ENCODE measurements around the gene ESPNL.
"Not testable (repeated sequence)": the region's sequence is repeated elsewhere in the genome, so short reads cannot be mapped to it uniquely, and the experiment has no call there.

The ESPNL gene, protein sequence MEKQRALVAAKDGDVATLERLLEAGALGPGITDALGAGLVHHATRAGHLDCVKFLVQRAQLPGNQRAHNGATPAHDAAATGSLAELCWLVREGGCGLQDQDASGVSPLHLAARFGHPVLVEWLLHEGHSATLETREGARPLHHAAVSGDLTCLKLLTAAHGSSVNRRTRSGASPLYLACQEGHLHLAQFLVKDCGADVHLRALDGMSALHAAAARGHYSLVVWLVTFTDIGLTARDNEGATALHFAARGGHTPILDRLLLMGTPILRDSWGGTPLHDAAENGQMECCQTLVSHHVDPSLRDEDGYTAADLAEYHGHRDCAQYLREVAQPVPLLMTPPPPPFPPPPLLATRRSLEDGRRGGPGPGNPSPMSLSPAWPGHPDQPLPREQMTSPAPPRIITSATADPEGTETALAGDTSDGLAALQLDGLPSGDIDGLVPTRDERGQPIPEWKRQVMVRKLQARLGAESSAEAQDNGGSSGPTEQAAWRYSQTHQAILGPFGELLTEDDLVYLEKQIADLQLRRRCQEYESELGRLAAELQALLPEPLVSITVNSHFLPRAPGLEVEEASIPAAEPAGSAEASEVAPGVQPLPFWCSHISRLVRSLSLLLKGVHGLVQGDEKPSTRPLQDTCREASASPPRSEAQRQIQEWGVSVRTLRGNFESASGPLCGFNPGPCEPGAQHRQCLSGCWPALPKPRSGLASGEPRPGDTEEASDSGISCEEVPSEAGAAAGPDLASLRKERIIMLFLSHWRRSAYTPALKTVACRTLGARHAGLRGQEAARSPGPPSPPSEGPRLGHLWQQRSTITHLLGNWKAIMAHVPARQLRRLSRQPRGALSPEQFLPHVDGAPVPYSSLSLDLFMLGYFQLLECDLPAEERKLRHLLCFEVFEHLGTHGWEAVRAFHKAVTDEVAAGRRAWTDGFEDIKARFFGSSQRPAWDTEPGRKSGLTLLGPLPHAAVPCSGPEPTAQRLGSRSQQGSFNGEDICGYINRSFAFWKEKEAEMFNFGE

DNA sequence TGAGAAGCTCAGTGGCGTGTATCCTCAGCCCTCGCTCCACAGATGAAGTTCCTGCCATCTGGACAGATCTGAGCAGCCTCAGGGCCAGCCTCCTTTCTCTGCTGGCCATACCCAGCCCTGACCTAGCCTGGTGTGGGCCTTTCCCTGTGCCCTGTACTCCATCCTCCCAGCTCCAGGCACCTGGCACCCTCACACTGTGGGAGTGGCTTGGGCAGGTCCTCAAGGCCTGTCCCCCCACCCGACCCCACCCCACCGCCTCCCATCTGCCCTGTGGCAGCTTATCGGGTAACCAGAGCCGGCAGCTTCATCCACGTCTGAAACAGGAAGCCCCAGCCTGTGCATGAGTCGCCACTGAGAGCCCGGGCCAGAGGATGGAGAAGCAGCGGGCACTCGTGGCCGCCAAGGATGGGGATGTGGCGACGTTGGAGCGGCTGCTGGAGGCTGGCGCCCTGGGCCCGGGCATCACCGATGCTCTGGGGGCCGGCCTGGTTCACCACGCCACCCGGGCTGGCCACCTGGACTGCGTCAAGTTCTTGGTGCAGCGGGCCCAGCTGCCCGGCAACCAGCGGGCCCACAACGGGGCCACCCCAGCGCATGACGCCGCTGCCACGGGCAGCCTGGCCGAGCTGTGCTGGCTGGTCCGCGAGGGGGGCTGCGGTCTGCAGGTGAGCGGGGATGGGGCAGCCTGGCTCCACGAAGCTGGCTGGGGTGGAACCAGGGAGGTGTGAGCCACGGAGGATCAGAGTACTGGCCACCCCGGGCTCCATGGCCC lies at the start of gene ESPNL:
TSS of gene ESPNL (plus strand) at position 292 of the 772 bp plus-strand sequence. CDS start at position 372, 80 bp downstream.
- DNase-seq: no peak

DNA sequence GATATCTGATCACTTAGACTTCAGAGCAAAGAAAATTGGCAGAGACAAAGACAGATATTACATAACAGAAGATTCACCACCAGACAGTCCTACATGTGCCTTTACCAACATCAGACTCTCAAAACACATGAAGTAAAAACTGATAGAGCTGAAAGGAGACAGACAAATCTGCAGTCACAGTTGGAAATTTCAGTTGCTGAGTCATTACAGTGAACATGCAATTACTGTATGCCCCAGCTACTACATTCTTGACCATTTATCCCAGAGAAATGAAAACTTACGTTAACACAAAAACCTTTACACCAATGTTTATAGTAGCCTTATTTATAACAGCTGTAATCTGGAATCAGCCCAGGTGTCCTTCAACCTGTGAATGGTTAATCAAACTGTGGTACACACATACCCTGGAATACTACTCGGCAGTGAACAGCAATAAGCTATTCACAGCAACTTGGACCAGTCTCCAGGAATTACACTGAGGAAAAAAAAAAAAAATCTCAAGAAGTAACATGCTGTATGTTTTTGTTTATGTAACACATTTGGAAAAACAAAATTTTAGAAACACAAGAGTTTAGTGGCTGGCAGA lies 46.9 kb upstream of the ESPNL start:
- no peak for DNase-seq

DNA sequence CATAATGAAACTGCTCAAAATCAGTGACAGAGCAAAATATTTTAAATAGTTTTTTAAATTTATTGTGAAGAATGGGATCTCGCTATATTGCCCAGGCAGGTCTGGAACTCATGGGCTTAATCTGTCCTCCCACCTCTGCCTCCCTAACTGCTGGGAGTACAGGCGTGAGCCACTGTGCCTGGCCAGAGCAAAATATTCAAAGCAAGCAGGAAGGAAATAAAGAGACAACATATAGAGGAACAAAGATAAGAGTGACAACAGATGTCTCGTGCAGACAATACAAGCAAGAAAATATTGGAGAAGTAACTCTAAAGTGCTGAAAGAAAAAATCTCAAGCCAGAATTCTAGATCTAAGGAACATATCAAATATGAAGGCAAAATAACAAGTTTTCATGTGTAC lies 44.3 kb upstream of the ESPNL start:
- no peak for DNase-seq

DNA sequence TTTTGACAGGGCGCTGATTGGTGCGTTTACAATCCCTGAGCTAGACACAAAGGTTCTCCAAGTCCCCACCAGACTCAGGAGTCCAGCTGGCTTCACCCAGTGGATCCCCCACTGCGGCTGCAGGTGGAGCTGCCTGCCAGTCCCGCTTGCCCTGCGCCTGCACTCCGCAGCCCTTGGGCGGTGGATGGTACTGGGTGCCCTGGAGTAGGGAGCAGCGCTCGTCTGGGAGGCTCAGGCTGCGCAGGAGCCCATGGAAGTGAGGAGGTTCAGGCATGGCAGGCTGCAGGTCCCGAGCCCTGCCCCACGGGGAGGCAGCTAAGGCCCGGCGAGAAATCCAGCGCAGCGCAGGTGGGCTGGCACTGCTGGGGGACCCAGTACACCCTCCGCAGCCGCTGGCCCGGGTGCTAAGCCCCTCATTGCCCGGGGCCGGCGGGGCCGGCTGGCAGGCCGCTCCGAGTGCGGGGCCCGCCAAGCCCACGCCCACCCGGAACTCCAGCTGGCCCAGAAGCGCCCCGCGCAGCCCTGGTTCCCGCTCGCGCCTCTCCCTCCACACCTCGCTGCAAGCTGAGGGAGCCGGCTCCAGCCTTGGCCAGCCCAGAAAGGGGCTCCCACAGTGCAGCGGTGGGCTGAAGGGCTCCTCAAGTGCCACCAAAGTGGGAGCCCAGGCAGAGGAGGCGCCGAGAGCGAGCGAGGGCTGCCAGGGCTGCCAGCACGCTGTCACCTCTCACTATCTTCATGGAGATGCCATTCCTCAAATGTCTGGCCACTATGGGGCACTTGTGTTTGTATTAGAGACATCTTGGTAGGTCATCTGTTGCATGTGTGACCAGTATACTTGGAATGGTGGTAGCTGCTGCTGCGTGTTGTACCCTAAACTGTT lies 42.2 kb upstream of the ESPNL start:
- DNase-seq: peak in 1 of 2 experiments; percentile 32

DNA sequence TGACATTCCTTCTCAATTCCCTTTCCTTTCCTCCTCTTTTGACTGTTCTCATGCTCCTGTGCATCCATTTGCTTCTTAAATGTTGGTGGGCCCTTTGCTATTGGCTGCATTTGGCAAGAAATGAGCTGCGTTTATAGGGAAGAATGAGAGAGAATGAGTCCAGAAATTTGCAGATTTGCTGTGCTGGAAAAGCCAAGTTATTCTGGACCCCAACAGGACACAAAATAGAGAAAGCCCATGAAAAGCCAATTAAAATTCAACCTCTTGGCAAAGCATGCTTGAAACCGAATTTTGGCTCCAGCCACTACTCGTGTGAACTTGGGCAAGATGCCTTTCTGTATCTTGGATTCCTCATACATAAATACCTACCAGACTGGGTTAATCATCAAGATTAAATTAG lies 40.6 kb upstream of the ESPNL start:
- DNase-seq: no peak

DNA sequence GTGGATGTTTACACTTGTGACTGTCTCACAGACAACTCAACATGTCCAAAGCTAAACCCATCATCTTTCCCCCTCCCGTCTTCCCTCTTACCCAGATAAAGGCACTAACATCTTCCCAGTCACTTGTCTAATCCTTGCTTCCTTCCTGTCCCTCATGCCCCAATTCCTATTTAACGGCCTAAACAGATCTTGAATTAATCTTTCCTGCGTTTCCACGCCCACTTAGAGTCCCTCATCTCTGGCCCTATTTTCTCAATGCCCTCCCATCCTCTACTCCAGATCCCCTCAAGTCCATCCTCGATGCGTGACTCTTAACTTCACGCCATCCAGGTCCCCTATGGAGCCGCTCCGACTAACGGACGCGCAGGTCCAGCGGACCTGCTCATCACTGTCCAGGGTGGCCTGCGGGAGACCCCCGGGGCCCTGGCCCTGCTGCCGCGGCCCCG lies 40.0 kb upstream of the ESPNL start:
- no peak for DNase-seq

DNA sequence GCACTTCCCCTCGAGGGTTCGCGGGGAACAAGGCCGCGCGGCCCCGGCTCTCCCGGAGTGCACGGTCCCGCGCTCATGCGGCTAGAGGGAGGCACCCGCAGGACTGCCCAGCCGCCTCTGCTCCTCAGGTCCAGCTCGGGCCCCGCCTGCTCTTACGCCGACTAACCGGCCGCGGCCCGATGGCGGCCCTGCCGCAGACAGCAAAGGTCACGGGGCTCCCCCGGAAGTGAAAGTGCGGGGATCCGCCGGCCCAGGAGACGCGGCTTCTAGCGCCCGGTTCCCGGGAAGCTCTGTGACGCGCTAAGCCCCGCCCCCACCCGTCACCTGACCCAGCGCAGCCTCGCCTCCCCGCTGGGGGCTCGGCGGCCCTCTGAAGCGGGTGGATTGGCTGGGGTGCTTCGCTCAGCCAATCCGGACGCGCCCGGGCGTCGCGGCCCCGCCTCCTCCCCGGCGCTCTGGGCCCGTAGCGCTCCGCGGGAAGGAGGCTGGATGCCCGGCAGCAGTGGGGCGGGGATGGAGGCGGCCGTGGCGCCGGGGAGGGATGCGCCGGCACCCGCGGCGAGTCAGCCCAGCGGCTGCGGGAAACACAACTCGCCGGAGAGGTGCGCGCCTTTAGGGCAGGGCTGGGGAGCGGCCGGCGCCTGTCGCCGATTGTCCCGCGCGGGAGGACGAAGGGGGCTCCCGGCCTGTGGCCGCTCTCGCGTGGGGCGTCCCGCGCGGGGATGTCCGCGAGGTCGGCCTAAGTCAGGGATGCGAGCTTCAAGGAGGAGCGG lies 39.4 kb upstream of the ESPNL start, which contains the start of gene SCLY:
TSS of gene SCLY (plus strand) at position 460 of the 773 bp plus-strand sequence. CDS start at position 514, 54 bp downstream.
- peak; percentile 95 for DNase-seq

DNA sequence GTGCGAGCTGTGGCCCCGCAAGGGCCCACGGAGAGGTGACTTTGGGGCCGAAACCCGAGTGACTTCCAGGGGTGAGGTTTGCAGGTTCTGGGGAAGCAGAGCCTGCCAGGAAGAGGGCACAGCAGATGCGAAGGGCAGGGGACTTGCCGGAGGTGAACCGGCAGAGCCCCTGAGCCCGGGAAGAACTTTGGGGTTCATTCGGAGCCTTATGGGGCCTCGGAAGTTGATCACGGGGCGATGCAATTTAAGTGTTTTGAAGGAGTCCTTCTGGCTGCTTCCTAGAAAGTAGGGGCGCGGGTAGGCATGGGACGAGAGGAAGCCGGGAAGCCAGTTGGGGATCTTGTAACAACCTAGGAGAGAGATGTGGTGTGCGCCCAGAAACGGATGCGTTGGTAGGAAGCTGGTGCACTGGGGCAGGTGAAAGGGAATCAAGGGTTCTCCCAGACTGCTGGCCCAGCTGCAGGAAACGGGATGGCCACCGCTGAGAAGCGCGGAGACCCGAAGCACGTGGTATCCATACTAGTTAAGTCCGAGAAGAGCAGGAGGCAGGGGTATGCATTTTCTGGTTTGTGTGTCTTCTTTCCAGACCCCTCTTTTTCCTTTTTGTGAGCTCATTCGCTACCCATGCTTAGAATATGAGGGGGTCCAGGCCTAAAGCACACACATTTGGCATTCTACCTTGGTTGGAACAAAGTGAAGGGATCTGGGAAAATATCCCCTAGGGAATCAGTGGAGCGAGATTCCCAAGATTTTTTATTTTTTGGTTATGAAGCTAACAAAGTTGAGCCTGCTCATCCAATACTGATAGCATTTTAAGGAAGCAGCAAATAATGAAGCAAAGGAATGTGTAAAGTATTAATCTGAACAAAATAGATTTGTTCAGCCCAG lies 38.6 kb upstream of the ESPNL start:
- peak in 1 of 2 experiments; percentile 55 for DNase-seq

DNA sequence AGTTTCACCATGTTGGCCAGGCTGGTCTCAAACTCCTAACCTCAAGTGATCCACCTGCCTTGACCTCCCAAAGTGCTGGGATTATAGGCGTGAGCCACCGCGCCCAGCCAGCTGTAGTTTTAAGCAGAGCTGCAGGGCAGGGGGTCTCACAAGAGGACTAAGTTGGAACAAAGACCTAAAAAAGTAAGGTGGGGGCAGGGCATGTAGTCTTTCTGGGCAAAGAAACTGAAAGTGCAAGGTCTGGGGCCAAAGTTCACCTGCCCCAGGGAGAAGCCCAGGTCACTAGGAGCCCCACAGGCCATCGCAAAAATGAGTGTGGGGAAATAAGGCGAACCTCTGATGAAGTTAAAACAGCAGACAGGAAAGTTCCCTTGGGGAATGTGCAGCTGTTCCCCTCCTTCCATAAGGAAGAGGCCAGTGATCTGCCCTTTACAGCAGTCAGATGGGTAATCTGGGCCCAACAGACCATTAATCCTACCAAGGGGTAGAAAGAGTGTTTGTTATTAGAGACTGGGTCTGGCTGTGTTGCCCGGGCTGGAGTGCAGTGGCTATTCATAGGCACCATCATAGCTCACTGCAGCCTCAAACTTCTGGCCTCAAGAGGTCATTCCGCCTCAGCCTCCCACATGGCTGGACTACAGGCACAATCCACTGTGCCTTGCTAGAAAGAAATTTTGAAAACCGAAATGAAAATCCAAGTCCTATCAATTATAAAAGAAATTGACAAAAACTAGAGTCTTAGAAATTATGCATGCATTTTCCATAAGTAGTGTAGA lies 36.5 kb upstream of the ESPNL start:
- no peak for DNase-seq

DNA sequence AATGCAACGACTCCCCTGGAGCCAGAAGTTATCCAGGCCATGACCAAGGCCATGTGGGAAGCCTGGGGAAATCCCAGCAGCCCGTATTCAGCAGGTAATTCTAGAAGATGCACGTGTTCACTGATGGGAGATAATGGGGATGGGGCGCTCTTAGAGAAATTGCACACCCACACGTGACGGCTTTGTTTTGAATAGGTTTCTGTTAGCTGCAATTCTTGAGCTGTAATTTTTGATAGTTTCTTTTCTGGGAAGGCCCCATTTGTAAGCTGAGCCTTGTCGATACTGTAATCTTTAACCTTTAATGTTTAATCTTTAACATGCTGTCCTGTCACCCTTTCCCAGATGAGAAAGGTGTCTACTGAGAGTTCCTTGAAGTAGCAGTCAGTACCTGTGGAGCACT lies 35.8 kb upstream of the ESPNL start:
- DNase-seq: no peak

DNA sequence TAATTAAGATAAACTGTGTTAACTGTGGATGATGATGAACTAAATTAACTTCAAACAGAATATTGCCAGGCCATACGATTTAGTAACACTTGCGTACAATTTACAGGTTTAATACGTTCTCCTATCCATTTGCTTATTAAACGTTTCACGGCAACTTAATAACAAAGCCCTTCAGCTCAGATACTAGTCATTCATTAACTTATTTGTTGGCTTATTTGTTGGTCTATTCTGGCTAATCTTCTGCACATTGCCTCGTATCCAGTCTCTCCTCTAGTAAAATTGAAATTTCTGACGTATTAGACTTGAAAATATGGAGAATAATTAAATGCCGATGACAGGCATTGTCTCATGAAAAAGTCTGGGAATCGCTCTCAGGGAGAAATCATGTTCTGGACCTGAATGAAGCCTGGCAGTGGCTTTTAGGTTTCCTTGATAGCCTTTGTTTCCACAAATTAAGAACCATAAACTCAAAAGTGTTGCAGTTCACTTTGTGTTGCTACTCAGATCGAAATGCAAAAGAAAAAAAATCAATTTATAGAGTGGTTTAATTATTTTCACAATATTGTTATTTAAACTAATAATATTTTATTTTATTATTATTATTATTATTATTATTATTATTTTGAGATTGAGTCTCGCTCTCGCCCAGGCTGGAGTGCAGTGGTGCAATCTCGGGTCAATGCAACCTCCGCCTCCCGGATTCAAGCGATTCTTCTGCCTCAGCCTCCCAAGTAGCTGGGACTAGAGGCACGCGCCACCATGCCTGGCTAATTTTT lies 34.9 kb upstream of the ESPNL start:
- no peak for DNase-seq

DNA sequence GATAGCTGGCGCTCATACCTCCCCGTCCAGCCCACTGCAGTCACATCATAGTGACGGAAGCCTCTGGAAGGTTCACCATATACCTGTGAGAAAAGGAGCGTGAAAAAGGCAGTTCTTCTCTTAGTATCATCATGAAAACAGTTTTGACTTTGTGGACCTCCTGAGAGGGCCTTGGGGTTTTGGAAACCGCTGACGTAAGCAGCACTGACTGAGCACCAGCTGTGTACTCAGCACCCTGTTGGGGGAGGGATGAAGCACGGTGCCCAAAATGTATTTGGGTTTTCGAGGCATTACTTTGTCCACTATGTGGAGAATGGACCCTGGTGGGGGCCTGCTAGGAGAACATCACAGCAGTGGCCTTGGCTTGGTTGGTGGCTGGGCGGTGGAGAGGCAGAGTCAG lies 33.9 kb upstream of the ESPNL start:
- no peak for DNase-seq

DNA sequence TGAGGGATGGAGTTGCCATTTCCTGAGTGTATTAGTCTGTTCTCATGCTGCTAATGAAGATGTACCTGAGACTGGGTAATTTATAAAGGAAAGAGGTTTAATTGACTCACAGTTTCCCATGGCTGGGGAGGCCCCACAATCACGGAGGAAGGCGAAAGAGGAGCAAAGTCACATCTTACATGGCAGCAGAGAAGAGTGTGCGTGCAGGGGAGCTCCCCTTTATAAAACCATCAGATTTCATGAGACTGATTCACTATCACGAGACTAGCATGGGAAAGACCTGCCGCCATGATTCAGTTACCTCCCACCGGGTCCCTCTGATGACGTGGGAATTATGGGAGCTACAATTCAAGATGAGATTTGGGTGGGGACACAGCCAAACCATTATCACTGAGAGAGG lies 33.4 kb upstream of the ESPNL start:
- DNase-seq: not testable (repeated sequence)

DNA sequence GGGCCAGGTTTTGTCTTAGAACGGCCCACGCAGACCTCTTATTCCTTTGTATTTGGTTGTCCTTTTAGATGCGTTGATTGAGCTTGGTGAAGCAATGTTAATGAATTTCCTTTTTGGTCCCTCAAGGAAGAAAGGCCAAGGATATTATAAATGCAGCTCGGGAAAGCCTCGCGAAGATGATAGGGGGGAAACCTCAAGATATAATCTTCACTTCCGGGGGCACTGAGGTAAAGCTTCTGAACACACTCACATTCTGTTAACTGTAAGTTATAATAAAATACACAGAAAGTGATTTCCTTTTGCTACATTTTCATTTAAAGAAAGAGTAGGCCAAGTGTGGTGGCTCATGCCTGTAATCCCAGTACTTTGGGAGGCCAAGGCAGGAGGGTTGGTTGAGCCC lies 32.2 kb upstream of the ESPNL start:
- no peak for DNase-seq

DNA sequence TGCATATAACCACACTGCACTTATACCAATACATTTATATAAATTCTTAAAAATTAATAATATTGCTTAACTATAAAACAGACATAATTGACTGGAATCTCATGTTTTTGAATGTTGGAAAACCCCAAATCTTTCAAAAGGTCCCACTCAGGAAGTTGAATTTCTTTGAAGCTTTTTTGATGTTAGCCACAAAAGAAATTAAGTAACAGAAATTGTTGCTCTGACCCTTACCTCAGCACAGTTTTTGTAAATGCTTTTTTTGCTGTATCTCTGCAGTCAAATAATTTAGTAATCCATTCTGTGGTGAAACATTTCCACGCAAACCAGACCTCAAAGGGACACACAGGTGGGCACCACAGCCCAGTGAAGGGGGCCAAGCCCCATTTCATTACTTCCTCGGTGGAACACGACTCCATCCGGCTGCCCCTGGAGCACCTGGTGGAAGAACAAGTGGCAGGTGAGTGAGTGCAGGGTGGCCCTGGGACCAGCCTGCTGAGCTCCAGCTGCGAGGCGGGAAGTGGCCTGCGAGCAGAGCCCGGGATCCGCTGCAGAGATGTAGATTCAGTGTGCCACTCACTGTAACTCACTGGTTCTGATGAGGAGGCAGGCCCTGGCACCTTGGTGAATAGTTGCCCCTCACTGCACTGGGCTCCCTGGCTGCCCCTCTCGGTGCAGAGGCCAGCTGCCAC lies 31.0 kb upstream of the ESPNL start:
- DNase-seq: no peak

DNA sequence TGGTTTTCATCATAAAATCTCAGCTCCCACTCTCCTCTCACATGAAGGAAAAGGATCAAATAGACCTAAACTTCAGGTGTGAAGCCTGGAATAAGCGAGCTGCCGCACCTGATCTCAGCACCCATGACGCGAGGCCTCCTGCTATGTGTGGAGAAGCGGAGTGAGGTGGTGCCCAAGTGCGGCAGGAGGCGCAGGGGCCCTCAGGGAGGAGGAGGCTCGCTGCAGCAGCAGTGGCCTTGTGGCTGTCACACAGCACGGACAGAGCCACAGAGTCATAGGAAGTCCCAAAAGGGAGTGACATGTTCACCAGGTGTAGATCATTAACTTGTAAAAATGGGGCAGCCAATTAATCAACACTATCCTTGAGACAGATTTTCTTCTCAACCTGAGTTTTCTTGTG lies 30.3 kb upstream of the ESPNL start:
- no peak for DNase-seq

DNA sequence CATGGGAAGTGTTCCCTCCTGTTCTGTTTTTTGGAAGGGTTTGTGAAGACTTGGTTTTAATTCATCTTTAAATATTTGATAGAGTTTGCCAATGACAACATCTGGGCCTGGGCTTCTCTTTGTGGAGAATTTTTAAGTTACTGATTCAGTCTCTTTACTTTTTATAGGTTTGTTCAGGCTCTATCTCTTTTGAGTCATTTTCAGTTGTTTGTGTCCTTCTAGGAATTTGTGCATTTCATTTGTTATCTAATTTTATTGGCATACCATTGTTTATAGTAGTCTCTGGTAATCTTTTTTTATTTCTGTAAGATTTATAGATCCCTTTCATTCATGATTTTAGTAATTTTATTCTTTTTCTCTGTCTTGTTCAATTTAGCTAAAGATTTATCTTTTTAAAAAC lies 24.7 kb upstream of the ESPNL start:
- no peak for DNase-seq

All from SHP77 (cell line).